ENCODE data around the gene MED12L.

MED12L gene

GRCh38 chr3:151135541-151136337 lies 50.3 kb downstream of the MED12L start:
- peak; percentile 28 to 32 (median 31) for DNase-seq (ENCODE audit: low read depth in 2 of 3, low spot score in 1 of 3)

- DNase-seq (ENCODE audit: low read depth in 2 of 3, low spot score in 1 of 3) = no peak
Measured at GRCh38 chr3:151142929-151143328, 57.5 kb downstream of the MED12L start.

- DNase-seq (ENCODE audit: low read depth in 2 of 3, low spot score in 1 of 3) = no peak
Measured at GRCh38 chr3:151144016-151144415, 58.6 kb downstream of the MED12L start.

- DNase-seq (ENCODE audit: low read depth in 2 of 3, low spot score in 1 of 3) = no peak
Measured at GRCh38 chr3:151144760-151145159, 59.3 kb downstream of the MED12L start.

- no peak for DNase-seq (ENCODE audit: low read depth in 2 of 3, low spot score in 1 of 3)
Measured at GRCh38 chr3:151145713-151146070, 60.2 kb downstream of the MED12L start.

- DNase-seq (ENCODE audit: low read depth in 2 of 3, low spot score in 1 of 3) = peak in 2 of 3 donors; percentile 20 to 42
Measured at GRCh38 chr3:151146071-151146730, 60.7 kb downstream of the MED12L start.

GRCh38 chr3:151146731-151147091 lies 61.2 kb downstream of the MED12L start:
- DNase-seq (ENCODE audit: low read depth in 2 of 3, low spot score in 1 of 3) = no peak

- no peak for DNase-seq (ENCODE audit: low read depth in 2 of 3, low spot score in 1 of 3)
Measured at GRCh38 chr3:151147299-151147698, 61.8 kb downstream of the MED12L start.

GRCh38 chr3:151152455-151153079 lies 67.1 kb downstream of the MED12L start:
- no peak for DNase-seq (ENCODE audit: low read depth in 2 of 3, low spot score in 1 of 3)

- DNase-seq (ENCODE audit: low read depth in 2 of 3, low spot score in 1 of 3) = no peak
Measured at GRCh38 chr3:151154566-151154965, 69.1 kb downstream of the MED12L start.

- no peak for DNase-seq (ENCODE audit: low read depth in 2 of 3, low spot score in 1 of 3)
Measured at GRCh38 chr3:151155409-151156128, 70.1 kb downstream of the MED12L start.

GRCh38 chr3:151156618-151157216 lies 71.3 kb downstream of the MED12L start:
- DNase-seq (ENCODE audit: low read depth in 2 of 3, low spot score in 1 of 3) = peak in 1 of 3 donors; percentile 61

- DNase-seq (ENCODE audit: low read depth in 2 of 3, low spot score in 1 of 3) = no peak
Measured at GRCh38 chr3:151159806-151160205, 74.3 kb downstream of the MED12L start.

GRCh38 chr3:151165226-151165625 lies 79.8 kb downstream of the MED12L start:
- DNase-seq (ENCODE audit: low read depth in 2 of 3, low spot score in 1 of 3) = no peak

GRCh38 chr3:151166161-151166560 lies 80.7 kb downstream of the MED12L start:
- DNase-seq (ENCODE audit: low read depth in 2 of 3, low spot score in 1 of 3) = no peak

- peak; percentile 68 to 86 (median 85) for DNase-seq (ENCODE audit: low read depth in 2 of 3, low spot score in 1 of 3)
Measured at GRCh38 chr3:151168269-151169094, 83.0 kb downstream of the MED12L start.

GRCh38 chr3:151169262-151169947 lies 83.9 kb downstream of the MED12L start:
- DNase-seq (ENCODE audit: low read depth in 2 of 3, low spot score in 1 of 3) = no peak

GRCh38 chr3:151169948-151170679 lies 84.7 kb downstream of the MED12L start:
- DNase-seq (ENCODE audit: low read depth in 2 of 3, low spot score in 1 of 3) = peak; percentile 29 to 45 (median 44)
